GM12872 (cell line): ENCODE data around the gene SNX20.

Experiments used
- CTCF ChIP-seq: IDR thresholded peaks from 3 replicates; pipeline ENCODE4 v1.5.1; 2011; ENCODE audit warnings: low read depth, mild to moderate bottlenecking, low read length, moderate library complexity; ENCODE audit not compliant: insufficient read depth

Gene SNX20

DNA sequence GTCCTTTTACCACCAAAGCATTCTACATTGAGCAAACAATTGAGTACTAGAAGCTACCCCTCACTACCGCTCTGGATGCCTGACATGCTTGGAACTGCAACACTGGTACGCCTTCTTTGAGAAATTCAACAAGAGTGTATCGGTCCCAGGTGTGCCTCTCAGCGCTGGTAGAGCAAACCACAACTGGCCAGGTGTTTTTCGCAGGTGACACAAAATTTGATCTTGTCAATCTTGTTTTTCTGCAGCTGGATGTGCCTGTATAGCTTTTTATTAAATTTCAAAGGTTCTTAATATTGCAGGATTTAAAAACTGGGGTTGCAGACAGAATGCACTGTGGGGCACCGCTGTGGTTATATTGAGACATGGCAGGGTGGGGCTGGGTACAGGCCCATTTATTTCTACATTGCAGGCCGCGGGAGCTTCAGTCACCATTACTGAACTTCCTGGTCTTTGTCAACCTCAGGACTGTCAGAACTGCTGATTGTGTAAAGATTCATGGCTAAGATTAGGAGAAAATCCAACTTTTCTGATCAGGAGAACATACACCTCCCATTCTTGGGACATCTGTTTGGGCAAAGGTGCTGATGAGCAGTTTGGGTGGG, 4.5 kb upstream of the SNX20 start:
- no peak for TF ChIP-seq CTCF

- no peak for TF ChIP-seq CTCF
Observed at GRCh38 chr16:50684823-50685461, 3.8 kb upstream of the SNX20 start.

DNA sequence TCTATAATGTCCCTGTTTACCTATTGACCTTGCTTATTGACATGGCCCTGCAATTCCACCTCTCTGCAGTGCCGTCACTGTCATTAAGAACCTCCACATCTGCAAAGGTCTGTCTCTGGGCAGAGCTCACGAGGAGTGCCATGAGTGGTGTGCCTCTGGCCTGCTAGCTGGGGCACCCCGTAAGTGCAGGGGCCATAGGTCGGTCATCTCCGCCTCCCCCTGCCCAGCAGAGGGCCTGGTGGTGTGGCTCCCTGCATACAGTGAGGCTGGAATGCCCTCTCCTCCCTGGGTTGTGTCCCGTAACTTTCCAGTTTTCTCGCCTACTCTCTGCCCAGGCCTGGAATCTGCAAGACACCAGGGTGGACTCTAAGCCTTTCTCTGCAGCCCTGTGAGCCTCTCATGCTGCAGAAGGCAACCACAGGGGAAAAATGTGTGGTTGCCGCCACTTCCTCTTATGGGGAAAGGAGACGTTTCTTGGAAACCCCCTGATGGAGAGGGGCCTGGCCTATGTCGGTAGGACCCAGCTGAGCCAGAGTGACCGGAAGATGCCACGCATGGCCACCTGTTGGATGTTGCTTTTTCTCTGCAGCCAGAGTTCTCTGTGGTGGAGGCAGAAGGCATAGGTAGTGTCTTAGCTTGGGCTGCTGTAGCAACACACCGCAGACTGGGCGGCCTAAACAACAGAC, 2.7 kb upstream of the SNX20 start:
- TF ChIP-seq CTCF: no peak

GRCh38 chr16:50680556-50680893, 587 bp downstream of the SNX20 start:
- no peak for TF ChIP-seq CTCF

DNA sequence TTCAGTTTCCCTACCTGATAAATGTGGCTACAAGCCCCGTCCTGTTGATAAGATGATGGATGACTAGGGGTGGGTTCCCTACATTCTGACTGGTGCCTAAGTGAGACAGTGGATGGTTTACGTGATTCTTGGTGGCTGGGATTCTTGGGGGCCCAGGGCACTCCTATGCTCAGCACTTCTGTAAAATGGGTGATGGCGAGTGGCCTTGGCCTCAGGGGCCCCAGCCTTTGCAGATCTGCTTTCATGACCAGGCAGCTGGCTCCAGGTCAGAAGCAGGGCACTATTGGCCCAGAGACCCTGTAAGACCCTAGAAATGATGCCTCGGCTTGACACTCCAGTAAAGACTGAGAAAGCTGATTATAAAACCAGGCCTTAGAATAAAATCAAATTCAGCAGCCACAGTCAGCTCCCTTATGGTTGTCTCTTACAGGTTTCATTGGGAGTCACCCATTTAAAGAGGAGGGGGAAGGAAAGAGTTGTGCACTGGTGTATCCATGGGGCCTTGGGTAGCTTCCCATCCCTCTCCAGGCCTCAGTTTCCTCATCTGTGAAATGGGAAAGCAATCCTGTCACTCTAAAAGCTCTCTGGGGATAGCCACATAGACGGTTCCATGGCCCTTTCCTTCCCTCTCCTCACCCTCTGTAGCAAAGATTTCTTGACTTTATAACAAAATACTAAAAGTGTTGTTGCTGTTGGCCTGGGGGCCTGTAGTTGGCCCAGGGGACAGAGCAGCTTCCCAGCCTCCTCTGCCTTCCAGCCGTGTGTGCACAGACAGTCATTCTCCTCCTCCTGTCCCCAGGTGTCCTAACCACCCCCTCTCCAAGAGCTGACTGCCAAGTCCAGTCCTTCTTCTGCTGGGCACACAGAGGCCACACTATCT, 1.2 kb downstream of the SNX20 start:
- TF ChIP-seq CTCF: no peak

- TF ChIP-seq CTCF: no peak
Observed at GRCh38 chr16:50679266-50679665, 1.8 kb downstream of the SNX20 start.

GRCh38 chr16:50678531-50678930, 2.6 kb downstream of the SNX20 start:
- TF ChIP-seq CTCF: no peak
